GM19328 (cell line): ENCODE results near the gene ATG2A.

Experiments
- ATAC-seq: cut with Tn5 transposase; IDR thresholded peaks from one replicate; pipeline ENCODE4 v1.9.1; 2021; ENCODE audit warnings: mild to moderate bottlenecking, moderate library complexity; ENCODE audit not compliant: unreplicated experiment

The ATG2A gene

DNA sequence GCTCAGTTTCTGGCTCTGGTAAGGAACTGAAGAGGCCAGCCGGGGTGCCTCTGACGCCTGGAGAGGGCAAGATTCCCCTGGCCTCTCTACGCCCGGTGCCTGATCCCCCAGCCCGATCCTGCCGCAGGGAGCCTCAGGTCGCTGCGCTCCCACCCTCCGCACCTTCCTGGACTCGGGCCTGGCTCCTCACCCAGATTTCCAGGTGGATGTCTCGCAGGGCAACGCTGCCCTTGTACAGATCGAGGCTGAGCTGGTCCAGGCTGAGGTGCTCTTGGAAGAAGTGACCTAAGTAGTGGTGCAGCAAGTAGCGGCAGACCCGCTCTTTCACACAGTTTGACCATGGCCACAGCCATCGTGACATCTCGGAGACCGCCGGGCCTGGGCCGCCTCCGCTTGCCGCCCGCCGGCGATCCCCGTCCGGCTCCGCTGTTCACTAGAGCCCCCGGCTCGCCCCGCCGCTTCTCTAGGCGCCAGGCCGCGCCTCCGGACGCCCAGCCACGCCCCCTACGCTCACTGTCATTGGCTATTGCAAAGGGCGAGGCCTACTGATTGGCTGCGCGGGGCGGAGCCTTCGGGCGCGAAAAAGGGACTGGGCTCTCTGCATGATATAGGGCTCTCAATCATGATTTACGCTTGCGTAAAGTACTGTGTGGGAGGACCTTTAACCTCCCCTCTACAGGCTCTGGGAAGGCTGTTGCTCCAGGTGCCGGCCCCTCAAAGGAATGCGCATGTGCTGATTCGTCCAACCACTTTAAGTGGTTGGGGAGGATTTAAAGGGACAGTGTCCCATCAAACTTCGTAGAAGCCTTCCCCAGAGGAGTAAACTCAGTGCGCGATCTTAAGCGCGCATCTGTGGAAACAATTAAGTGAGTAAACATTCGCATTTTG is at the start of gene ATG2A:
Gene ATG2A (minus strand): TSS at position 435 of the 888 bp plus-strand sequence. CDS start 74 bp downstream, at position 361.
- peak; percentile 93 for ATAC-seq

DNA sequence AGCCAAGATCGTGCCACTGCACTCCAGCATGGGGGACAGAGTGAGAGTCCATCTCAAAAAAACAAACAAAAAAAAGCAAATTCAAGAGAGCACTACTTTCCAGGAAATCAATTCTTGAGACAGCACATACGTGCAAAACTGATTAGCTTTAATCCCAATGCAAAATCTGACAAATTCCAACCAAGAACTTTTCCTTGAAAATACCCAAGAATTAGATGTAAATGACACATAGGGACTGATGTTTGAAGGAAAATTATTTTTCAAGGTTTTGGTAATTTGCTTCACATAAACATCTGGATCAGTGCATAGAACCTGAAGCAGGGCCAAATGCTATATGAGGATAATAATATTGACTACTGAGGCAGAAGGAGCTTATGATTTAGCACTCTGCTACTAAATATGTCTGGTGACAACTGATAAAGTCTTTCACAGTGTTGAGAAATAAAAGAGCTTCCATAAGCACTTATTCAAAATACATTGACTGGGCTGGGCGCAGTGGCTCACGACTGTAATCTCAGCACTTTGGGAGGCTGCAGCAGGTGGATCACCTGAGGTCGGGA is 46.1 kb upstream of the ATG2A start:
- ATAC-seq: no peak

DNA sequence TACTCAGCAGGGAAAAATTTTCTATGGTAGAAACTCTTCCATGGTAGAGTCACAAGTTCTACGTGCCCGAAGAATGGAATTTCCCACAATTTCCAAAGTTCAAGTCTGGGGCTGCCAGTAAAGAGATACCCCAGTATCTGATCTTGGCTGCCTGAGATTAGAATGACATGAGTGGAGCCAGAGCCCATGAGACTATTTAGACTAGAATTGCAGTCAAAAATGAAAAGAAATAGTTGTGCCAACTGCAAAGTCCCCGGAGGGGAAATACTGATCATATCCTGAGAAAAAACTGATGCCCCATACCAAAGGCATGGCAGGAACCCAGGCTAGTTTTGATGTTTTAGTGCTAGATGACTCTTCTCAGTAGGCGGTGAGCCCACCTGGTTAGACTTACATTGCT is 43.7 kb upstream of the ATG2A start:
- no peak for ATAC-seq

DNA sequence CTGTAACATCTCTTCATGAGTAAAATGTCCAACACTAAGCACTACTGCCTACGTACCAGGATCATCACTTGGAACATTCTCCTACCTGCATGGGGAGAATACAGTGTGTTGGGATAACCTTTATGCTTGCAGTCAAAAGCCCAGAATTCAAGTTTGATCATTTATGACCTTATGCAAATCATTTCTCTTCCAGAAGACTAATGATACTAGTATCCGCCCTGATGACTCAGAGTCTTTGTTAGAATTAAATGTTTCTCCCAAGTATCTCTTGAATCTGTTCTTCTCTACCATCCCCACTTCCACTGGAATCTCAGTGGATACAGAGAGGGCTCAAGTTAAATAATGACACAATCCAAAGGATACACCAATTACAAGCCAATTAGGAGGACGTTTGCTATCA is 42.5 kb upstream of the ATG2A start:
- no peak for ATAC-seq

DNA sequence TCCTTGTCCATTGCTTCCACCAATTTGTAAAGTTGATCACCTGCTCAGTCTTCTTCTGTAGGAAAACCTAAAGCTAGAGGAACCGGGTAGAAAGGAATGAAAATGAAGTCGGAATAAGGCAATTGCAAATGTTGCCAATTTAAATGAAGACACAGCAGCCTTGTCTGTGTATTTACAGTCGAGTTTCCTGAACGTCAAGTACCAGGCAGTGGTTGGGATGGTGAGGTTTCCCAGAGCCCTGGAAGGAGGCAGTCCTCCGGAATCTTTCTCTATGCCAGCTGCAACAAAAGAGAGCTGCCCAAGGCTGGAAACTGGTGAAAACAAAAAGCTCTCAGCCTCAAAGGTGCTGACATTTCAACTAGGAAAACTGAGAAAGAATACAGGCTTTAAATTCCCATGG is 37.2 kb upstream of the ATG2A start:
- no peak for ATAC-seq

DNA sequence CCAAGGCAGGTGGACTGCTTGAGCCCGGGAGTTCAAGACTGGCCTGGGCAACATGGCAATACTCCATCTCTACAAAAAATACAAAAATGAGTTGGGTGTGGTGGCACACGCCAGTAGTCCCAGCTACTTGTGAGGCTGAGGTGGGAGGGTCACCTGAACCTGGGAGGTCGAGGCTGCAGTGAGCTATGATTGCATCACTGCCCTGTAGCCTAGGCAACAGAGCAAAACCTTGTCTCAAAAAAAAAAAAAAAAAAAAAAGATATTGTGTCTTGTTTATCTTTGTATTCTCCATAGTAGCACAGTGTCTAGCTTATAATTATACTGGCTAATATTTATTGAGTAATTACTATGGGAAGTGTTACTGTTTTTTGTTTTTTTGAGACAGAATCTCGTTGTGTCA is 34.5 kb upstream of the ATG2A start:
- no peak for ATAC-seq

DNA sequence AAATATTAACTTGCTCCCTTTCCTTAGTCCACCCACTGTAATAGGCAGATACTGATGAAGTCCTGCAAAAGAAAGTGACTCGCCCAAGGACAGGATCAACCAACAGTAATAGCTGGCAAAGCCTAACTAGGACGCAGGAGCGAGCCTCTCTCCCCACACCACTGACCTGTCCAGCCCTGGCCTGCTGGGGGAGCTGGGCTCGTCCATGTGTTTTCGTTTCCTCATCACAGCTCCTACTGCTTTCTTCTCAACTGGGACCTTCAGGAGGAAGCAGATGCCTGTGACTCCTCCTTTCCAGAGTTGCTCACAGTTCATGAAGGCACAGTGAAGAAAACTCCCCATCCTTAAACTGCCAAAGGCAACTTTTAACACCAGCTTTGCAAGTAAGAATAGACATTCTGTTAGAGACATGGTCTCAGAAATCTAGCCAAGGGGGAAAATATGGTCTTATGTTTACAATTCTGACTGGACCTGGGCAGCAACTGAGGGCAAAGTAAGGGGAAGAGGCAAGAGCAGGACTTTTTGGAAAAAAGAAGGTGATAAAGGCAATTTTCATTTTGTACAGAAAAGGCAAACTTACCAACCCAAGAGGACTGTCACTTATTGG is 30.3 kb upstream of the ATG2A start:
- no peak for ATAC-seq

DNA sequence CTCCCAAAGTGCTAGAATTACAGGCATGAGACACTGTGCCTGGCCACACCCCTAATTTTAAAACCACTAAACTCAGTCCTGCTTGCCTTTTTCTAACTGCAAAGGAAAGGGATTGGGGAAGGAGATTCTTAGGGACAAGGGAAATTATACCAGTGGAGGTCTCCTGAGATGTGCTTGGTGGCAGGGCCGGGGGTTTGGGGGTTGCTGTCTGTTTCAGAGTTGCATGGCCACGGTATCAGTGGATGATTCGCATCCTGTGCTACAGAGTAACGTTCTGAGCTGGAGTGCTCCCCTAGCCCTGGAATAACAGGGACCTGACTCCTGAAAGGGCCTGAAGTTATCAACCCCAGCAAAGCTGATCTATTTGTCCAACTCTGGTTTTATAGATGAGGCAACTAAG is 19.5 kb upstream of the ATG2A start:
- no peak for ATAC-seq

DNA sequence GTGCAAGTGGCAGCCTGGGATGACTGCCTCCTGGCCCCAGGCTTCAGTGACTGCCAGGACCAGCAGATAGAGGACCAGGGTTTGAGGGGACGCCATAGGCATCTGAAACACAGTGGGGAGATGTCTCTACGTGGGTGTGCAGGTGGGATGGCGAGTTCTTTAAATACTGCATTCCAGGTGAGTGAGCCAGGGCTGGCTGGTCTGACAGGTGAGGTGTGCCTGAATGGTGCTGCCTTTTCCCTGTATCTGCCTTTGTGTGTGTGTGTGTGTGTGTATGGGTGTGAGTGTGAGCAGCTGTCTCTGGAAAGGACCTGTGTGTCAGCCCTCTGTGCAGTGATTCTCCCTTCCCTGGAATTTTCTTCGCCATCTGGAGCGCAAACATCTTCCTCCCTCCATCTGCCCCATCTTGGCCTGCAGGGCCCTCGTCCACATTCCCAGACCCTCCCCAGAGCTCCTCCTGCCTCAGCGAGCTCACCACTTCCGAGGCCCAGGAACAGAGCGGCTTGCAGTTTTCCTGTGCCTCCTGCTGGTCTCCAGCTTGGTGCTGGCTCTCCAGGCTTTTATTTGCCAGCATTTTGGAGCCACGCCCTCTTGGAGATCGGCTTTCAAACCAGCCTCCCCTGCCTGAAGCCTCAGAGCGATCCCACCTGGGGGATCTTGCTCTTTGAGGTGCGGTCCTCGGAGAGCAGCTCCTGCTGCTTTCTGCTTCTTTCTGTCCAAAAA is 18.5 kb upstream of the ATG2A start, which contains the start of gene GPHA2:
Gene GPHA2 (minus strand): TSS at position 535 of the 723 bp plus-strand sequence. CDS start 433 bp downstream, at position 102.
- no peak for ATAC-seq

DNA sequence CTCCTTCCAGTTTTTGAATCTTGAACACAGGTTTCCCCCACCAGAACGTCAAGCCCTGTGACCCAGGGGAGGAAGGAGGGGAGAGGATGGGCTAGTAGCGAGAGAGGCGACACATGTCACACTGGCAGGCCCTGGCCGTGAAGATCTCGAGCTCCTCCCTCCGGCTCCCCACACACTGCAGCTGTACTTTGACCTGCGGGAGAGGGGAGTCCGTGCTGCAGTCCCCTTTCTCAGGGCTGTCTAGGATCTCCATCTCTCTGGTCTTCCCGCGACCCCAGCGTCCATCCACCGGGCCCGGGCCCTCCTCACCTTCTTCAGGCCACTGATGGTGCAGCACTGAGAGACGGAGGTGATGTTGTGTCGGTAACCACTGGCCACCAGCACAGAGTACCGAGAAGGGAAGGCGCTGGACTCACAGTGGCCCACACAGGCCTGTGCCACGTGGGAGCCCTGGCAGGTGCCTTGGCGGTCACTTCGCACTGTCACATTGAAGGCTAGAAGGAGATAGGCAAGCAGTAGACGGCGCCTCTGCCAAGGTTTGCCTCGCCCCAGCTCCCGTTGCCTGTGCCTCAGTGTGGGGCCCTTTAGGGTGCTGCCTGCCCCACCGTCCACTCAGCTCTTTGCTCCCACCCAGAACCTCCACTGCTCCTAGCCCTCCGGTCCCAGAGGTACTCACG is 17.8 kb upstream of the ATG2A start:
- no peak for ATAC-seq

DNA sequence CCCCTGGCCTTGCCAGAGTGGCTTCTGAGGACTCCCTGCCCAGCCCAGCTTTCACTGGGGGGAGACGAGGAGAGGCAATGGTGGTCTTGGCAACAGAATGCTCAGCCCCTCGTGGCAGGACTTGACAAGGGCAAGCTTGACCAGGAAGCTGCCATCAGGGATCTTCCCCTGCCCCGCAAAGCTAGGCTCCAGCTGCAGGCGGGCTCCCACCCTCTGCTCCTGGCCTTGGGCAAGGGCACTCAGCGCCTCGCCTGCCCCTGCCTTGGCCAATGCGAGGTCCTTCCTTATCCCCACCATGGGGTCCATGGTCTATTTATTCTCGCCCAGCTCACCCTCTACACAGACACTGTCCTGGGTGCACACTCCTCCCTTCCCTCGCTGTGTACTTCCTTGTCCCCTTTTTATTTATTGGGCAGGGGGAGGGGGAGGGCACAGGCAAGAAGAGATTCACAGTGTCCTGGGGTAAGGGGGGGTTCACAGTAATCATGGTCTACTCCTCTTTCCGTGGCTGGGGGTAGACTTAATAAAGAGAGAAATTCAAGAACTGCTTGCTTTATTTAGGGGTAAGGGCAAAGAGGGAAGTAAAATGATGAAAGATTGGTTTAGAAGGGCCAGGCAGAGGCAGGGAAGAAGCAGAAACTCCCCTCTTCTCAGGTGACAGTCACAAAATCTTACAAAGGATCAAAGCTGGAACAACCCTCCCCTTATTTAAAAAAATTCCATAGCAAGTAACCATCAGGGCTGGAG is 17.1 kb upstream of the ATG2A start:
- ATAC-seq: no peak

DNA sequence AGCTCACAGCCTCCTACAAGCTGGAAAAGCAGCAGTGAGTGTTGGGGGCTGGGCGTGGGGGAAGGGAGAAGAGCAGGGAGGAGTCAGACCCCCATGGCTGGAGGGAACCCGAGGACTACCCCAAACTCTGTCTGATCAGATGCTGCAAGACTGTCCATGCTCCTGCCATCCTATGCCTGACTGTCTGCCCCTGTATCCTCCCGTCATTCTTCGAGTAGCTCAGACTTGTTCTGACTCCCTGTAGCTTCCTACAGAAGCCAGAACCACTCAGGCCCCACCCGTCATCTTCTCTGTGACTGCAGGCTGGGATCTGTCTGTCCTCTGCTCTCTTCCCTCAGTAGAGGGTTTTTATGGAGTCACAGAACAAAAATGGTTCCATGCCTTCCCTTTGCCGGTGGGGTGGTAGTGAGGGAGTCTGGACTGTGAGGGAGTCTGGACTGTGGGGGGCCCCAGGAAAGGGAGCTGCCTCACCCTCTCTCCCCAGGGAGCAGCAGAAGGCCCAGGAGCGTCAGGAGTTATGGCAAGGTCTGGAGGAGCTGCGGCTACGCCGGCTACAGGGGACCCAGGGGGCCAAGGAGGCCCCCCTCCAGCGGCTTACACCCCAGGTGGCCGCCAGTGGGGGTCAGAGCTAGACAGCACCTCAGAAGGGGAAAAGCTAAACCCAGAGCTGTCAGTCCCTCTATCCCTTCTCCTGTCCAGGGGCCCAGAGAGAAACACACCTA is 16.4 kb upstream of the ATG2A start:
- no peak for ATAC-seq

DNA sequence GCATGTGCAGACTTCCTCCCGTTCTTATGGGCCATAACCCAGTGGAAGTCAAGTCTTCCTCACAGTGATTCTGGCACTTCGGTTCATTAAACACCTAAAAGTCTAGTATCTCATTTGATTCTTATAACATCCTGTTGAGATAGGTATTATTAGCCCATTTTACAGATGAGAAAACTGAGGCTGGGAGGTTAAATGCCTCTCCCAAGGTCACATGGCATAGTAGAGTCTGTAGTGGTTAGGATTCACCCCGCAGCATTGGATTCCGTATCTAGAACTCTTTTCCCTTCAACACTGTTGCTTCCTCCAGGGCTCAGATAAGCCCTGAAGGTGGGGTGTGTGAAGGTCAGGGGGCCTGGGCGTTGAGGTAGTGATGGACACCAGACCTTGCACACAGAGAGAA is 15.3 kb upstream of the ATG2A start:
- no peak for ATAC-seq

DNA sequence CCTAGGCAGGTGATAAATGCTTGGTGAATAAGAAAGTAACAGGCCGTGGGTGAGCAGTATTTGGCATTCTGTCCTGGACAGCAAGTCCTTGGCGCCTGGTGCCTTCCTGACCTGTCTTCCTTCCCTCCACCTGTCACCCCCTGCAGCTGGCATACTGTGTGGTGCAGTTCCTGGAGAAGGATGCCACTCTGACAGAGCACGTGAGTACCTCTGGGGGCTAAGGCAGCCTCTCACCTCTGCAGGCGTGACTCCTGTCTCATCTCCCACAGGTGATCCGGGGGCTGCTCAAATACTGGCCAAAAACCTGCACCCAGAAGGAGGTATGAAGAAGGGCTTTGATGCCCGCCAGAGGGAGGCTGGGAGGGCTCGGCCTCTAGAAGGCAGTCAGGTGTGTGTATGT is 14.3 kb upstream of the ATG2A start:
- ATAC-seq: no peak

DNA sequence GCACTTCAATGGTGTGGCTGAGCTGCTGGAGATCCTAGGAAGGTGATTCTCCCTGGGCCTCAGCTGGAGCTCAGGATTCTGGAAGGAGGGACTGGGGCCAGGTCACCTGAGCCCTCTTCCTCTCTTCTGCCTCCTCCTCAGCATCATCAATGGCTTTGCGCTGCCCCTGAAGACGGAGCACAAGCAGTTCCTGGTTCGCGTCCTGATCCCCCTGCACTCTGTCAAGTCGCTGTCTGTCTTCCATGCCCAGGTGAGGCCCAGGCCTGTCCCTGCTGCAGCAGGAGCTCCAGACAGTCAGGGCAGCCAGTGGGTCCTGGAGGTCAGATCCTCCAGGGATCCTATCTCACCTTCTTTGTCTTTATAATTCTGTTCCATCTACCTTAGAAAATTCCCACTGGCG is 13.3 kb upstream of the ATG2A start:
- no peak for ATAC-seq

DNA sequence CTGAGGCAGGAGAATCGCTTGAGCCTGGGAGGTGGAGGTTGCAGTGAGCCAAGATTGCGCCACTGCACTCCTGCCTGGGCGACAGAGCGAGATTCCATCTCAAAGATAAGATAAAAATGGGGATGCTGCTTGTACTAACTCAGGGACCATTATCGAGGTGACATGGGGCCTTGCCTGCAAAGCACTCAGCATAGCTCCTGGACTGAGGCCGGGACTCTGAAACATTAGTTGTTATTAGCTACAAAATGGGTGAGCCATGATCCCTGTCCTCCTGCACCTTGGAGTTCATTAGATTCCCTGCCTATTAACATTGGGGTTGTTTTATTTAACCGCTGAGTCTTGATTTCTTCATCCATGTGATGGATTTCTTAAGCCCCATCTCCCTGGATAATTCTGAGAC is 12.6 kb upstream of the ATG2A start:
- ATAC-seq: no peak

DNA sequence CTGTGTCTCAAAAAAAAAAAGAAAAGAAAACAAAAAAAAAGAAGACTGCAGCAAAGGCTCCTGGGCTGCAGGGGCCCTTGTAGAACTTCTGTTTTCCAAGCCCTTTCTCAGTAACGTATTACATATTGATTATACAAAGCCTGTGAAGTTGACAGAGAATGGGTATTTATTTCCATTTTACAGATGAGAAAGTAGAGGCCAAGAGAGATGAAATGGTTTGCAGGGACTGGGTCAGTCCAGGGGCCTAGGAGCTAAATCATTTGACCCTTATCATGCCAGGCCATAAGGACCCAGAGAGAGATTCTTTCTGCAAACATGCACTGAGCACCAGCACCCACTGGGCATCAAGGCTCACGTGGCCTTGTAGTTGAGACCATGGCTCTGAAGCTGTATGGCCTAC is 11.9 kb upstream of the ATG2A start:
- ATAC-seq: no peak

DNA sequence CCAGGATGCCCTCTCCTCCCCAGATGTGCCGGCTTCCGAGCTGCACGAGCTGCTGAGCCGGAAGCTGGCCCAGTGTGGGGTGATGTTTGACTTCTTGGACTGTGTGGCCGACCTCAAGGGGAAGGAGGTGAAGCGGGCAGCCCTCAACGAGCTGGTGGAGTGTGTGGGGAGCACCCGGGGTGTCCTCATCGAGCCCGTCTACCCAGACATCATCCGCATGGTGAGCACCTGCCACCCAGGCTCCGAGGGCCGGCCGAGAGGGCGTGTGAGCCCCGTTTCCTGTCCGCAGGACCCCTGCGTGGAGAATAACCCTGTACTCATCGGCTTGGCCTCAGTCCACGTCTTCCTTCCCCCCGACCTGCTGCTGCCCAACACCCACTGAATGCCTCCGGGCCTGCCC is 9.7 kb upstream of the ATG2A start:
- no peak for ATAC-seq
